ENCODE measurements around the gene PDPK1. TPM values are rescaled to one million over a fixed set of nuclear protein-coding genes. Genes with fewer than 3 reads are reported as not detected.

PDPK1 gene
- polyA plus RNA-seq (23.4 to 27.2 TPM (median 23.6 TPM) in 3 replicates), polyA minus RNA-seq (21.9 to 44.1 TPM (median 37.6 TPM) in 3 replicates)
- polyA plus RNA-seq (2011; ENCODE audit: low read depth) = 10.4 TPM
- 16.0 and 32.3 TPM in 2 replicates for polyA plus RNA-seq (2011; cell fraction: cytosol; rRNA removed)
- 42.7 and 47.8 TPM in 2 replicates for polyA plus RNA-seq (2011; cell fraction: nucleus; rRNA removed)
- polyA plus RNA-seq (2012; ENCODE audit: low replicate concordance) = 13.2 and 14.3 TPM in 2 replicates
- polyA minus RNA-seq (2011; cell fraction: cytosol; rRNA and poly(A)+ RNA removed) = 18.0 TPM
- 25.7 and 39.8 TPM in 2 replicates for polyA minus RNA-seq (2011; cell fraction: nucleus; rRNA and poly(A)+ RNA removed)

DNA sequence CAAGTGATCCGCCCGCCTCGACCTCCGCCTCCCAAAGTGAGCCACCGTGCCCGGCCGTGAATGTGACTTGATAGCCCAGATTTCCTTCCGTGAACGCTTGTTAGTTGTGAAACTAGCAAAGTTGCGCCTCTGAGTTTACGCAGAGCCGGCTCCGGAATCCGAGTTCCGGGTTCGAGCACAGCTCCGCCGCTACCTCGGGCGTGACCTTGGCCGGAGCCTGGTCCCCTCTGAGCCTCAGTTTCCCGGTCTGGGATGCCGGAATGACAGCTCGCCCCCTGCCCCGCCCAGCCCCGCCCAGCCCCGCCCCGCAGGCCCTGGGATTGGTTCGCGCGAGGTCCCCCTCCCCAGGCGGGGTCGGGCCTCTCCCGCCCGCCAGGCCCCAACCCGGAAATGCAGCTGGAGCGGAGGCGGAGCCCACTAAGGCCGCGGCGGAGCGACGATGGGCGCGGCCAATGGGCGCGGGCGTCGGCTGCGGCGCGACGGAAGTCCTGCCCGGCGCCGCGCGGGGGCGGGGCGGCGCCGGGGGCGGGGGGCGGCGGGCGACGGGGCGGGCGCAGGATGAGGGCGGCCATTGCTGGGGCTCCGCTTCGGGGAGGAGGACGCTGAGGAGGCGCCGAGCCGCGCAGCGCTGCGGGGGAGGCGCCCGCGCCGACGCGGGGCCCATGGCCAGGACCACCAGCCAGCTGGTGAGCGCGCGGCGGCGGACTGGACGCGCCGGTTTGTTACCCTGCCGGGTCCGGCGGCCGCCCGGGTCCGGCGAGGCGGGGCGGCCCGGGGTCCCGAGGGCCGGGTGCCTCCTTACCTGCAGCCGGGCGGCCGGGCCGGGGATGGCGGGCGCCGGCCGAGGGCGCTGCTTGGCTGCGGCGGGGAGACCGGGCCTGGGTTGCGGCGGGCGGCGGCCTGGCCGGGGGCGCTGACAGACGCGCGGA lies at the start of gene PDPK1:
Gene PDPK1 (plus strand): TSS at position 571 of the 929 bp plus-strand sequence. CDS start 92 bp downstream, at position 663.
- Histone ChIP-seq H3K4me1 (ENCODE audit: control insufficient read depth, extremely low read depth, insufficient read depth, low read length) (peaks cover 20% of the 10 kb centered on the region), H3K9ac (ENCODE audit: control insufficient read depth, extremely low read depth, insufficient read depth, low read length) (peak within 1 kb of the TSS; percentile 72), H3K27me3 (ENCODE audit: control insufficient read depth, extremely low read depth, insufficient read depth, low read length) (no peaks in the 10 kb centered on the region), H3K4me3 (ENCODE audit: control insufficient read depth in 2 of 3, extremely low read depth in 1 of 3, insufficient read depth in 2 of 3, low read depth in 1 of 3, low read length in 3 of 3) (peak within 1 kb of the TSS; percentile 56 to 73 (median 65)), H4K20me1 (ENCODE audit: control insufficient read depth, extremely low read depth, insufficient read depth, low read length) (no peaks in the 10 kb centered on the region), H2AFZ (ENCODE audit: control insufficient read depth, low read length) (peak within 1 kb of the TSS; percentile 69), H3K9me3 (ENCODE audit: control insufficient read depth, low read depth, low read length) (no peaks in the 10 kb centered on the region), H3K9me1 (ENCODE audit: control insufficient read depth, extremely low read depth, insufficient read depth, low read length) (no peaks in the 10 kb centered on the region), H3K79me2 (ENCODE audit: control insufficient read depth, insufficient read depth, low read length) (peaks cover 34% of the 10 kb centered on the region), H3K4me2 (ENCODE audit: control insufficient read depth, extremely low read depth, insufficient read depth, low read depth, low read length) (peak within 1 kb of the TSS; percentile 85), H3K27ac (ENCODE audit: control insufficient read depth, insufficient read depth, low read length) (peak within 1 kb of the TSS; percentile 70), H3K36me3 (ENCODE audit: control insufficient read depth in 2 of 2, extremely low read depth in 1 of 2, insufficient read depth in 2 of 2, low read length in 2 of 2) (no peaks in the 10 kb centered on the region)
- dilution Hi-C loops (cut with MboI; ENCODE audit: extremely low pct_ligation_motif_present, low sequenced_read_pairs) = no loop called here
- no peak for FAIRE-seq
- TF ChIP-seq, protein P1, sequence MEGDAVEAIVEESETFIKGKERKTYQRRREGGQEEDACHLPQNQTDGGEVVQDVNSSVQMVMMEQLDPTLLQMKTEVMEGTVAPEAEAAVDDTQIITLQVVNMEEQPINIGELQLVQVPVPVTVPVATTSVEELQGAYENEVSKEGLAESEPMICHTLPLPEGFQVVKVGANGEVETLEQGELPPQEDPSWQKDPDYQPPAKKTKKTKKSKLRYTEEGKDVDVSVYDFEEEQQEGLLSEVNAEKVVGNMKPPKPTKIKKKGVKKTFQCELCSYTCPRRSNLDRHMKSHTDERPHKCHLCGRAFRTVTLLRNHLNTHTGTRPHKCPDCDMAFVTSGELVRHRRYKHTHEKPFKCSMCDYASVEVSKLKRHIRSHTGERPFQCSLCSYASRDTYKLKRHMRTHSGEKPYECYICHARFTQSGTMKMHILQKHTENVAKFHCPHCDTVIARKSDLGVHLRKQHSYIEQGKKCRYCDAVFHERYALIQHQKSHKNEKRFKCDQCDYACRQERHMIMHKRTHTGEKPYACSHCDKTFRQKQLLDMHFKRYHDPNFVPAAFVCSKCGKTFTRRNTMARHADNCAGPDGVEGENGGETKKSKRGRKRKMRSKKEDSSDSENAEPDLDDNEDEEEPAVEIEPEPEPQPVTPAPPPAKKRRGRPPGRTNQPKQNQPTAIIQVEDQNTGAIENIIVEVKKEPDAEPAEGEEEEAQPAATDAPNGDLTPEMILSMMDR (optimal IDR thresholded peaks at IDR 0.05 in 1 of 3, IDR thresholded peaks at IDR 0.05 in 1 of 3, conservative IDR thresholded peaks at IDR 0.05 in 1 of 3; ENCODE audit: extremely low read depth in 1 of 3, insufficient read depth in 2 of 3, low read length in 3 of 3) = no peak
- TF ChIP-seq EZH2 (IDR thresholded peaks at IDR 0.05; ENCODE audit: low read length) = no peak
- no peak for DNase-seq (ENCODE audit: low read depth, low spot score)

DNA sequence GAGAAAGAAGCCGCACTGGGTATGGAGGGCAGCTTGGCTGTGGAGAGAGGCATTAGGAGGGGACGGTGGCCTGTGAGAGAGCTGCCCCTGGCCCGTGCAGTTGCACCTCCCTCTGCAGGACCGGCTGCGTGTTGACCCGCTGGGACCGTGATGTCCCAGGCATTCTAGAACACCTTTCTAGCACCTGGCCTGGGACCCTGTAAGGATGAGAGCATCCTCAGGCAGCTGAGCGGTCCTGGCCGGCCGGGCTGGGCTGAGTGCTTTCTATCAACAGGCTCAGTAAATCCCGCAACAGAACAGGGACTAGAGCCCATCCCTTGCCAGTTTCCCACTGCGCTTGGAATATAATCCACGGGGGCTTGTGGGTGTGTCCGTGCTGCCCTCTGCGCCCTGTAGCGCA lies 48.2 kb upstream of the PDPK1 start:
- FAIRE-seq = no peak
- no peak for DNase-seq (ENCODE audit: low read depth, low spot score)
- Histone ChIP-seq H3K9me3 (ENCODE audit: control insufficient read depth, low read depth, low read length) (no peaks in the 10 kb centered on the region), H3K4me1 (ENCODE audit: control insufficient read depth, extremely low read depth, insufficient read depth, low read length) (peaks cover 3% of the 10 kb centered on the region), H3K27me3 (ENCODE audit: control insufficient read depth, extremely low read depth, insufficient read depth, low read length) (no peaks in the 10 kb centered on the region), H4K20me1 (ENCODE audit: control insufficient read depth, extremely low read depth, insufficient read depth, low read length) (peaks cover 3% of the 10 kb centered on the region), H3K4me3 (ENCODE audit: control insufficient read depth in 2 of 3, extremely low read depth in 1 of 3, insufficient read depth in 2 of 3, low read depth in 1 of 3, low read length in 3 of 3) (no peak overlapping the region), H3K4me2 (ENCODE audit: control insufficient read depth, extremely low read depth, insufficient read depth, low read depth, low read length) (no peak overlapping the region), H3K9ac (ENCODE audit: control insufficient read depth, extremely low read depth, insufficient read depth, low read length) (no peak overlapping the region), H3K79me2 (ENCODE audit: control insufficient read depth, insufficient read depth, low read length) (no peaks in the 10 kb centered on the region), H2AFZ (ENCODE audit: control insufficient read depth, low read length) (no peak overlapping the region), H3K9me1 (ENCODE audit: control insufficient read depth, extremely low read depth, insufficient read depth, low read length) (no peaks in the 10 kb centered on the region), H3K27ac (ENCODE audit: control insufficient read depth, insufficient read depth, low read length) (no peak overlapping the region), H3K36me3 (ENCODE audit: control insufficient read depth in 2 of 2, extremely low read depth in 1 of 2, insufficient read depth in 2 of 2, low read length in 2 of 2) (no peaks in the 10 kb centered on the region)
- TF ChIP-seq EZH2 (IDR thresholded peaks at IDR 0.05; ENCODE audit: low read length) = no peak
- TF ChIP-seq, protein P1 (optimal IDR thresholded peaks at IDR 0.05 in 1 of 3, IDR thresholded peaks at IDR 0.05 in 1 of 3, conservative IDR thresholded peaks at IDR 0.05 in 1 of 3; ENCODE audit: extremely low read depth in 1 of 3, insufficient read depth in 2 of 3, low read length in 3 of 3) = no peak
- dilution Hi-C loops (cut with MboI; ENCODE audit: extremely low pct_ligation_motif_present, low sequenced_read_pairs) = no loop called here
